Activated CD4-positive, alpha-beta T cell treated with anti-CD3 and anti-CD28 coated beads, Interleukin-2, amount 50 U/mL, for 48 hours (primary cell): ENCODE results near the gene THOC6.

Experiments used
- DNase-seq, 2 experiments: peaks; one replicate each; pipeline ENCODE4 v3.0.0-alpha.2; 2020

The THOC6 gene

DNA sequence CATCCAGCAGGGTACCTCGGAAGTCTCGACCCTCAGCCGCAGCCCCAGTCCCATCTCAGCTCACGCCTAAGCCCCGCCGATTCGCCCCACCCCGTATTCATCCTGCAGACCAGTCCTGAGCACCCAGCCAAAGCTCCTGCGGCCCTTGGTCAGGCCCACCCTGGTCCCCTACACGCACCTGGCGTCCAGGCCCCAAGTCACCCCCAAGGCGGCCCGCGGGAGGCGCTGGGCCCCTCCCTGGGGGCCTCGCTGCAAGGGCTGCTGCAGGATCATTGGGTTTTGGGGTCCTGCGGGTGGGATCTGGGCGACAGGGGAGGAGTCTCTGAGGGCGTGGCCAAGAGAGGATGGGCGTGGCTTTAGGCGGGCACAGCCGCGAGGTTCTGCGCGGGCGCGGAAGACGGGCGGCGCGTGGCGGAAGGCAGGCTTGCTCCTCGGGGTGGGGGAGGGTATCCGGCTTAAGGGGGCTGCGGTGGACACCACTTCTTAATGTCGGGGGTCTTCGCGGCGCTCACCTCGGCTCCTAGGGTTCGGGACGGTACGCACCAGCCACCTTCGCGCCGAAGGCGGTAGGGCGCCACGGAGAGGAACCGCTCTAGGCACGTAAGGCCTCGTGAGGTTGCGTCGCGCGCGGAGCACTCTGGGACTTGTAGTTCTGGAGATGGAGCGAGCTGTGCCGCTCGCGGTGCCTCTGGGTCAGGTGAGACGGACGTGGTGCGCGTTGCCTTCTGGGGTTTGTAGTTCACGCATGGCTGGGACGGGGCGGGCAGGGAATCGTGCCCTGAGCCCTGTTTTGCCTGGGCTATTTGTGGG lies at the start of gene THOC6, which contains the start of gene HCFC1R1:
Gene THOC6 (plus strand): TSS at position 367 of the 810 bp plus-strand sequence. CDS start 292 bp downstream, at position 659.
Gene HCFC1R1 (minus strand): TSS at position 274 of the 810 bp plus-strand sequence. CDS start 1 bp downstream, at position 273.
- peak; percentile 97 to 98 for DNase-seq

- no peak for DNase-seq
Observed at GRCh38 chr16:2974319-2975056, 49.3 kb upstream of the THOC6 start.

- DNase-seq, result no peak
Observed at GRCh38 chr16:2975161-2975795, 48.6 kb upstream of the THOC6 start.

DNA sequence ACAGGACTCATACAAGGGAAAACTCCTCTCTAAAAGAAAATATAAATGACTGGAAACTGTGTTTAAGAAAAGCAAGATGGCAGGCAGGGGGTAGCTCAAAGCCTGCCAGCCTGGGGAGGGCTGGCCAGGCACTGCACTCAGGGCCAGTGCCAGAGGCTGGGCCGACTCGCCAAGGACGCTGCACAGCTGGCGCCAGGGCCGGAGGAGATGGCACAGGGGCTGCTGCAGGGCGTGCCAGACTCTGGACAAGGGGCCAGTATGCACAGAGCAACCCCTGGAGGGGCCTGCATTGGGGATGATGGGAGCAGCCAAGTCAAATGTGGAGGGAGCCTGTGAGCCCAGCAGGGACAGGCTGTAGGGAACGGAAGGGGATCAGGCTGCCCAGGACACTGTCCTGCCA lies 47.6 kb upstream of the THOC6 start:
- no peak for DNase-seq

GRCh38 chr16:2976673-2977072 lies 47.2 kb upstream of the THOC6 start:
- no peak for DNase-seq

DNA sequence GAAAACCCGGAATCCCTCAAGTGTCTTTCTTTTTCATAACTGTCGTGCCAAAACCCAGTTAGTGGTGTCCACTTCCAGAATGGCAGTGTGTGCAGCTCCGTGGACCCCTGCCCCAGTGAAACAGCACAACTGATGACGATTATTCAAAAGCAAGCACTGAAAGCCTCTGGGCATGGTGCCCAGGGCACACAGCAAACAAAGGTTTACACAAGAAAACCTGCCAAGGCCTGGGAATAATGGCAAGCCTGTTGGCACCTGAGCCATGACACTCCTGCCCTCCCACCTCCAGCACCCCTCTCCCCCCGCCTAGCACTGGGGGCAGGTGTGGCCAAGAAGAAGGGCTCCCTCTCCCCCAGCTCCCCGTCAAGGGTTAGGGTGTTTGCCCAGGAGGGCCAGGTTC lies 46.4 kb upstream of the THOC6 start:
- no peak for DNase-seq

GRCh38 chr16:2979669-2980226 lies 44.1 kb upstream of the THOC6 start:
- peak in 1 of 2 experiments; percentile 54 for DNase-seq

DNA sequence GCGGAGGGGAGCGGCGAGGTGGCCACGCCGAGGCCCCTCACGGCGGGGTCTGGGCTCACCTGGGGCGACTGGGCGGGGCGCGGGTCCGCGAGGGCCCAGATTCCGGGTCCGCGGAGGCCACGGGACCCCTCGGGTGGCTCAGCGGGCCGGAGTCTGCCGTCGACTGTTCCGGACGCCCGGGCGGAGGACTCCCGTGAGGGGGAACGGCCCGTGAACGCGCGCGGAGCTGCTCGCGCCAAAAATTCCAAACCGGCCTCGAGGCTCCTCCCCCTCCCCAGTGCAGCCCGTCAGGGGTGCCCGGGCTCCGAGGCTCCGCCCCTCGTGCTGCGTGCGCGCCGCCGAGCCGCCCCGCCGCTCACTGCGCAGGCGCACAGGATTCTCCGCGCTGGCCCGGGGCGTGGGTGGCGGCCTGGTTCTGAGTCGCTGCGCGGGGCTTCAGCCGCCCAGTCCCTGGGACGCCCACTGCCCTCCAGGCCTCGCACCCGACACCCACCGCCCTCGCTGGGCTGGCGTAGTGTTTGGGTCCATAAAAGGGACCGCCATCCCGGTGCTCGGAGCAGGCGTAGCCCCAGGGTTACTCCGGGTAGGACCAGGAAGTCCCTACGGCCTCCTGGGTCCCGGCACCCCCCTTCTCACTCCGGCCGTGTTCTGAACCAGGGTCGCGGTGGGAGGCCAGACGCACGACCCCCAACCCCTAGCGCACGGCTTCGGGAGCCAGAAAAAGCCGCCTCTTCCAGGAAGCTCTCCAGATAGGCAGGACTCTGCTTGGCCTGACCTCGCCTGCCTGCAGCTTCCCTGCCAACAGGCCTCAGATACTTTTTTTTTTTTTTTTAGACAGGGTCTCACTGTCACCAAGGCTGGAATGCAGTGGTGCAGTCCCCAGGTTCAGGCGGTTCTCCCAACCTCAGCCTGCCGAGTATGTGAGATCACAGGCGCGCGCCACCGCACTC lies 43.3 kb upstream of the THOC6 start, which contains the start of gene PKMYT1:
Gene PKMYT1 (minus strand): TSS at position 220 of the 950 bp plus-strand sequence. CDS start 789 bp downstream, outside the sequence.
- peak; percentile 95 to 96 for DNase-seq

DNA sequence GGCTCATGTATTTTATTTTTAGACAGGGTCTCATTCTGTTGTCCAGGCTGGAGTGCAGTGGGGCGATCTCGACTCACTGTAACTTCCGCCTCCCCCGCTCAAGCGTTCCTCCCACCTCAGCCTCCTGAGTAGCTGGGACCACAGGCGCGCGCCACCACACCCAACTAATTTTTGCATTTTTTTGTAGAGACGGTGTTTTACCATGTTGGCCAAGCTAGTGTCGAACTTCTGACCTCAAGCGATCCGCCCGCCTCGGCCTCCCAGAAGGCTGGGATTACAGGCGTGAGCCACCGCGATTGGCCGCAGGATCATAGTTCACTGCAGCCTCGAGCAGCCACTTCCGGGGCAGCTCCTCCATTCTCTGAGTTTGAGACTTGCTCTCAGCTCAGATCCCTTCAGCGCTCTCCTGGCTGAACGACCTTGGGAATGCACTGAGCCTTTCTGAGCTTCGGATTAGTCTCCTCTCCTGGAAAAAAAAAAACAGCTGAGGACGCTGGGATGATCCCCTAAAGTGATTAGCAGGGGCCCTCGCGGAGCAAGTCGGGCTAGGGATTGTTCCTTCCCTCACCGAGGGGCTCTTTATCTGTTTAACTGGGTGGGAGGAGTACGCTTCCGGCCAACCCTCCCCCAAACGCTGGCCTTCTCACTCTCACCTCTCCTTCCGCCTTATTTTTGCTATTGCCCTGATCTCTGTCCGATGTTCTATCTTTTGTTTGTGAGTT lies 42.5 kb upstream of the THOC6 start:
- DNase-seq, result no peak

- no peak for DNase-seq
Observed at GRCh38 chr16:2981899-2982250, 42.0 kb upstream of the THOC6 start.

- no peak for DNase-seq
Observed at GRCh38 chr16:2982402-2982801, 41.4 kb upstream of the THOC6 start.

DNA sequence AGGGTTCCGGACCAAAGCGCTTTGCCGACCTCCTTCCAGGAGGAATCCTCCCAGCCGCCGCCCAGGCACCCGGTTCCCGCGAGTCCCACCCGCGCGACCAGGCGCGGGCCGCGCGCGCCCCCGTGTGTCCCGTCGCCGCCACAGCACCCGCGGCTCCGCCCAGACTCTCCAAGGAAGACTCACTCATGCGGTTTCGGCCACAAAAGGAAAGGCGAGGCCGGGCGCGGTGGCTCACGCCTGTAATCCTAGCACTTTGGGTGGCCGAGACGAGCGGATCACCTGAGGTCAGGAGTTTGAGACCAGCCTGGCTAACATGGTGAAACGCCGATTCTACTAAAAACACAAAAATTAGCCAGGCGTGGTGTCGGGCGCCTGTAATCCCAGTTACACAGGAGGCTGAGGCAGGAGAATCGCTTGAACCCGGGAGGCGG lies 40.1 kb upstream of the THOC6 start:
- peak; percentile 82 to 87 for DNase-seq

GRCh38 chr16:2985462-2985861 lies 38.4 kb upstream of the THOC6 start:
- DNase-seq, result no peak

- no peak for DNase-seq
Observed at GRCh38 chr16:2985893-2986355, 37.9 kb upstream of the THOC6 start.

- DNase-seq, result no peak
Observed at GRCh38 chr16:2986623-2987188, 37.1 kb upstream of the THOC6 start.

GRCh38 chr16:2987286-2987685 lies 36.5 kb upstream of the THOC6 start:
- no peak for DNase-seq

DNA sequence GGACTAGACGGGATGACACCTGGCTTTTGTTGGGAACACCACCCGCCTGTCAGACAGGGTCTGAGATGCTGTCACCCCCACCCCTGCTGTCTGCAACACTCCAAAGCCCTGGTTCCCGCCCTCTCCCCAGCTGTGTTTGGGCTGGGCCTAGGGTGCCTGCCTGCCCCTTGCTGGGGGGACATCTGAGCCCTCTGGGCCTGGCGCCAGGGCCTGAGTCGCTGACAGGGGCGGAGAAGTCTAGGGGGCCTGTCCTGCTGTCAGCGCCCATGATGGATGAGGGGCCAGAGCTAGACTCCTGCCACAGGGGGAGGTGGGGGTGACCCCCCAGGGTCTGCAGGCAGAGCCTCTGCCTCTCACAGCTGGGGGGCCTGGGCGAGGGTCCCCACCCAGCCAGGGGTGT lies 36.0 kb upstream of the THOC6 start:
- no peak for DNase-seq

- no peak for DNase-seq
Observed at GRCh38 chr16:2988590-2989099, 35.2 kb upstream of the THOC6 start.

DNA sequence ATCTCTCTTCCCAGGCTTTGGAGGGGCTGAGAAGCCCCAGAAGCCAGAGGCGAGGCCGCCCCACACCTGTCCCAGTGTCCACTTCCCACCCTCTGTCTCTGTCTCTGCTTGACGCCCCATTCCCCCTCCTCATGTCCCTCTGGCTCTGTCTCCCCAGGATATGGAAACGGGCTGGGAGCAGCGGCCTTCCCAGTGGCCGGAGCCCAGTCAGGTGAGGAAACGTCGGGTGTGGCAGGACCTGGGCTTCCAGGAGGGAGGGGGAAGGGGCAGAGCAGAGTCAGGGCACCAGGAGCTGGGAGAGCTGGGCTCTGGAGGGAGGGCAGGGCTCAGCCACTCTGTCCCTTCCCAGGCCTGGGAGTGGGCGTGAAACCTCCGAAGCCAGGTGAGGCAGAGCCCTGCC lies 32.9 kb upstream of the THOC6 start:
- no peak for DNase-seq

DNA sequence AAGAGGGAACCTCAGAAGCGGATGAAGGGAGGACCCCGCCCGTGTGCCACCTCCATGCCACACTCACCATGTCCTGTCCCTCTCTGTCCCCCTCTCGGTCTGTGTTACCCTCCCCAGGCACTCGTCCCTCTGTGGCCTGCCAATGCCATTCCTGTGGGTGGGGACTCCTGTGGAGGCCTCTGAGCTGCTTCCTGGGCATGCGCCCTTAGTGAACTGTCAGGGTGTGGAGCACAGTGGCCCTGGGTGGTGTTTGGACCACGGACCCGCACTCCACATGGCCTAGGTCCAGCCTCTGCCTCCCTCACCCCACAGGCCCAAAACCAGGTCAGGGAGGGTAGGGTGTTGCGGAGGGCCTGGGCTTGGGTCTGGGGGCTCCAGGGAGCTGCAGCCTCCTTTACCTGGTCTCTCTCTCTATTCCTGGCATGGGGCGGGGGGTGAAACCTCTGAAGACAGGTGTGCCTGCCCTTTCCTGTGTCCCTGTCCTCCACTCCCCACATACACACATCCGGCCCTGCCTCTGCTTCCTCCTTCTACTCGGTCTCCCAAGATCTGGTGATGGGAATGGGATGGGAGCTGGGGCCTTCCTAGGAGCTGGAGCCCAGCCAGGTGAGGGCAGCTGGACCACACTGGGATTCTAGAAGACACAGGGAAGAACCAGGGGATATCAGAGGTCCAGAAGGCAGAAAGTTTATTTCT lies 32.1 kb upstream of the THOC6 start:
- no peak for DNase-seq
